HG03565 (cell line): Measurements from ENCODE around the gene ELOB.
A peak's percentile ranks its signal among the peaks of the same experiment; 100 is the strongest.

ENCODE experiments used
- ATAC-seq: cut with Tn5 transposase; IDR thresholded peaks from one replicate; pipeline ENCODE4 v1.9.1; 2021; ENCODE audit warnings: mild to moderate bottlenecking, moderate library complexity; ENCODE audit not compliant: unreplicated experiment

Gene ELOB

GRCh38 chr16:2777231-2777902 is at the start of gene ELOB:
TSS of gene ELOB (minus strand) at chr16:2777280. CDS start at chr16:2777239, 41 bp downstream.
- peak; percentile 64 for ATAC-seq

- ATAC-seq, result no peak
Measured at GRCh38 chr16:2825906-2826305, 48.8 kb upstream of the ELOB start.

GRCh38 chr16:2825049-2825742 is 48.1 kb upstream of the ELOB start:
- no peak for ATAC-seq

- no peak for ATAC-seq
Measured at GRCh38 chr16:2824626-2825025, 47.5 kb upstream of the ELOB start.

- no peak for ATAC-seq
Measured at GRCh38 chr16:2822496-2822895, 45.4 kb upstream of the ELOB start.

- no peak for ATAC-seq
Measured at GRCh38 chr16:2822158-2822495, 45.0 kb upstream of the ELOB start.

GRCh38 chr16:2821487-2822157 is 44.5 kb upstream of the ELOB start:
- ATAC-seq, result no peak

- no peak for ATAC-seq
Measured at GRCh38 chr16:2820836-2821486, 43.9 kb upstream of the ELOB start.

- ATAC-seq, result no peak
Measured at GRCh38 chr16:2819939-2820835, 43.1 kb upstream of the ELOB start.

- no peak for ATAC-seq
Measured at GRCh38 chr16:2819179-2819938, 42.3 kb upstream of the ELOB start.

GRCh38 chr16:2818272-2818876 is 41.3 kb upstream of the ELOB start:
- no peak for ATAC-seq

GRCh38 chr16:2817340-2818271 is 40.5 kb upstream of the ELOB start:
- ATAC-seq, result no peak

GRCh38 chr16:2816751-2817339 is 39.8 kb upstream of the ELOB start, which contains the start of gene PRSS21:
TSS of gene PRSS21 (plus strand) at chr16:2817237. CDS start at chr16:2817269, 32 bp downstream.
- ATAC-seq, result no peak

GRCh38 chr16:2815299-2815771 is 38.3 kb upstream of the ELOB start:
- ATAC-seq, result no peak

GRCh38 chr16:2814551-2815298 is 37.6 kb upstream of the ELOB start:
- ATAC-seq, result no peak

GRCh38 chr16:2813771-2814221 is 36.7 kb upstream of the ELOB start:
- ATAC-seq, result no peak
